ENCODE measurements around the gene TCEANC2.

DNA sequence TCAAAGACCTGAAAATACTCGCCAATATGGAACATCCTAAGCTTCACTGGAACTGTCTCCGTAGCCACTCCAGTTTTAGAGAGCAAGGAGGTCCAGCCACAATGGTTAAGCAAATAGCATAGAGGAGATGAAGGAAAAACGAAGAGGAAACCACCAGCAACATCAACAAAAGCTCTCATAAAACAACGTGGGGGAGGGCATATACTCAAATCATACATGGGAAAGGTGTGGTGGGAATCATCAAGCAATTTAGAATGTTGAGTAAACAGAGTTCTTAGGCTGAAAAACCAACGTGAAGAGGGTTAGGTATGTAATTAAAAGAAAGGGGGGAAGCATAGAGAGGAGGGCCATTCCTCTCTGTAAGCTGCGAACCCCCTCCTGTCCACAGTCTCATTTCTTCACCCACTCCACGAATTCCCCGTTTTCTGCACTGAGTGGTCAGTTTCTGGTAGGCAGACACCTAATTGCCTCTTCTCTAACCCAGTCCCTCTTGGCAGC lies 1.4 kb upstream of the TCEANC2 start:
- TF ChIP-seq, protein P1, sequence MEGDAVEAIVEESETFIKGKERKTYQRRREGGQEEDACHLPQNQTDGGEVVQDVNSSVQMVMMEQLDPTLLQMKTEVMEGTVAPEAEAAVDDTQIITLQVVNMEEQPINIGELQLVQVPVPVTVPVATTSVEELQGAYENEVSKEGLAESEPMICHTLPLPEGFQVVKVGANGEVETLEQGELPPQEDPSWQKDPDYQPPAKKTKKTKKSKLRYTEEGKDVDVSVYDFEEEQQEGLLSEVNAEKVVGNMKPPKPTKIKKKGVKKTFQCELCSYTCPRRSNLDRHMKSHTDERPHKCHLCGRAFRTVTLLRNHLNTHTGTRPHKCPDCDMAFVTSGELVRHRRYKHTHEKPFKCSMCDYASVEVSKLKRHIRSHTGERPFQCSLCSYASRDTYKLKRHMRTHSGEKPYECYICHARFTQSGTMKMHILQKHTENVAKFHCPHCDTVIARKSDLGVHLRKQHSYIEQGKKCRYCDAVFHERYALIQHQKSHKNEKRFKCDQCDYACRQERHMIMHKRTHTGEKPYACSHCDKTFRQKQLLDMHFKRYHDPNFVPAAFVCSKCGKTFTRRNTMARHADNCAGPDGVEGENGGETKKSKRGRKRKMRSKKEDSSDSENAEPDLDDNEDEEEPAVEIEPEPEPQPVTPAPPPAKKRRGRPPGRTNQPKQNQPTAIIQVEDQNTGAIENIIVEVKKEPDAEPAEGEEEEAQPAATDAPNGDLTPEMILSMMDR (IDR thresholded peaks at IDR 0.05; ENCODE audit: poor library complexity, severe bottlenecking): no peak
- no peak for TF ChIP-seq EZH2 (IDR thresholded peaks at IDR 0.05; ENCODE audit: borderline replicate concordance, insufficient read depth, low read length, poor library complexity, severe bottlenecking)
- TF ChIP-seq MXI1 (conservative IDR thresholded peaks at IDR 0.05; ENCODE audit: poor library complexity, severe bottlenecking): no peak
- no peak for TF ChIP-seq EP300 (conservative IDR thresholded peaks at IDR 0.05; ENCODE audit: poor library complexity, severe bottlenecking)
- TF ChIP-seq TAF1 (IDR thresholded peaks at IDR 0.05; ENCODE audit: low read depth): no peak
- no peak for TF ChIP-seq POLR2AphosphoS5 (IDR thresholded peaks at IDR 0.05)
- TF ChIP-seq, protein P2, sequence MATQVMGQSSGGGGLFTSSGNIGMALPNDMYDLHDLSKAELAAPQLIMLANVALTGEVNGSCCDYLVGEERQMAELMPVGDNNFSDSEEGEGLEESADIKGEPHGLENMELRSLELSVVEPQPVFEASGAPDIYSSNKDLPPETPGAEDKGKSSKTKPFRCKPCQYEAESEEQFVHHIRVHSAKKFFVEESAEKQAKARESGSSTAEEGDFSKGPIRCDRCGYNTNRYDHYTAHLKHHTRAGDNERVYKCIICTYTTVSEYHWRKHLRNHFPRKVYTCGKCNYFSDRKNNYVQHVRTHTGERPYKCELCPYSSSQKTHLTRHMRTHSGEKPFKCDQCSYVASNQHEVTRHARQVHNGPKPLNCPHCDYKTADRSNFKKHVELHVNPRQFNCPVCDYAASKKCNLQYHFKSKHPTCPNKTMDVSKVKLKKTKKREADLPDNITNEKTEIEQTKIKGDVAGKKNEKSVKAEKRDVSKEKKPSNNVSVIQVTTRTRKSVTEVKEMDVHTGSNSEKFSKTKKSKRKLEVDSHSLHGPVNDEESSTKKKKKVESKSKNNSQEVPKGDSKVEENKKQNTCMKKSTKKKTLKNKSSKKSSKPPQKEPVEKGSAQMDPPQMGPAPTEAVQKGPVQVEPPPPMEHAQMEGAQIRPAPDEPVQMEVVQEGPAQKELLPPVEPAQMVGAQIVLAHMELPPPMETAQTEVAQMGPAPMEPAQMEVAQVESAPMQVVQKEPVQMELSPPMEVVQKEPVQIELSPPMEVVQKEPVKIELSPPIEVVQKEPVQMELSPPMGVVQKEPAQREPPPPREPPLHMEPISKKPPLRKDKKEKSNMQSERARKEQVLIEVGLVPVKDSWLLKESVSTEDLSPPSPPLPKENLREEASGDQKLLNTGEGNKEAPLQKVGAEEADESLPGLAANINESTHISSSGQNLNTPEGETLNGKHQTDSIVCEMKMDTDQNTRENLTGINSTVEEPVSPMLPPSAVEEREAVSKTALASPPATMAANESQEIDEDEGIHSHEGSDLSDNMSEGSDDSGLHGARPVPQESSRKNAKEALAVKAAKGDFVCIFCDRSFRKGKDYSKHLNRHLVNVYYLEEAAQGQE (IDR thresholded peaks at IDR 0.05; ENCODE audit: borderline replicate concordance): no peak
- no peak for TF ChIP-seq SMC3 (conservative IDR thresholded peaks at IDR 0.05; ENCODE audit: poor library complexity)
